HepG2 (cell line): ENCODE data around the gene ZBTB17. TPM values are rescaled to one million over a fixed set of nuclear protein-coding genes. Genes with fewer than 3 reads are reported as not detected.

Experiments used
- ARID4A ChIP-seq: sonication (generic); formaldehyde crosslinking; IDR thresholded peaks from 2 replicates; pipeline ENCODE4 v1.5.0; 2020; ENCODE audit warnings: mild to moderate bottlenecking, missing genetic modification reagents, borderline replicate concordance
- ELF3 ChIP-seq: IDR thresholded peaks from 2 replicates; pipeline ENCODE4 v1.6.1; 2016; ENCODE audit warnings: missing genetic modification reagents, missing compliant biosample characterization
- GLI4 ChIP-seq: sonication (generic); formaldehyde crosslinking; IDR thresholded peaks from 2 replicates; pipeline ENCODE4 v1.5.1; 2020; ENCODE audit warnings: missing genetic modification reagents, mild to moderate bottlenecking, moderate library complexity, borderline replicate concordance
- HMGA1 ChIP-seq: sonication (generic); formaldehyde crosslinking; conservative IDR thresholded peaks from 2 replicates; pipeline ENCODE4 v1.4.0; 2020; ENCODE audit warnings: missing genetic modification reagents
- HOXD1 ChIP-seq: sonication (generic); formaldehyde crosslinking; IDR thresholded peaks from 2 replicates; pipeline ENCODE4 v1.5.0; 2020; ENCODE audit warnings: missing genetic modification reagents
- KLF15 ChIP-seq: sonication (generic); formaldehyde crosslinking; IDR thresholded peaks from 2 replicates; pipeline ENCODE4 v1.8.1; 2023; ENCODE audit warnings: borderline replicate concordance, mild to moderate bottlenecking, inconsistent platforms, missing genetic modification reagents, mixed read lengths
- LCORL ChIP-seq, 2 experiments: fragments of 450-650 bp in 1 of 2; sonication (generic) in 1 of 2; formaldehyde crosslinking in 1 of 2; IDR thresholded peaks; 2 replicates each; pipeline versions ENCODE4 v1.5.0 to v1.6.1; 2017 to 2020; ENCODE audit warnings: antibody characterized with exemption in 1 of 2, missing genetic modification reagents in 1 of 2
- MXD1 ChIP-seq: sonication (generic); formaldehyde crosslinking; IDR thresholded peaks from 2 replicates; pipeline ENCODE4 v1.4.0; 2020; ENCODE audit warnings: mild to moderate bottlenecking, missing genetic modification reagents
- NR2F6 ChIP-seq, 2 experiments: IDR thresholded peaks; 2 replicates each; pipeline ENCODE4 v1.6.1; 2016; ENCODE audit warnings: antibody characterized with exemption in 1 of 2, mild to moderate bottlenecking in 1 of 2
- NR3C1 ChIP-seq: sonication (generic); formaldehyde crosslinking; IDR thresholded peaks from 2 replicates; pipeline ENCODE4 v1.4.0; 2020; ENCODE audit warnings: missing genetic modification reagents
- ZNF329 ChIP-seq: sonication (generic); formaldehyde crosslinking; IDR thresholded peaks from 2 replicates; pipeline ENCODE4 v1.9.0; 2021; ENCODE audit warnings: low read depth, mild to moderate bottlenecking, missing genetic modification reagents
- ZNF367 ChIP-seq: sonication (generic); formaldehyde crosslinking; IDR thresholded peaks from 2 replicates; pipeline ENCODE4 v1.4.0; 2020; ENCODE audit warnings: missing genetic modification reagents, borderline replicate concordance
- ZNF44 ChIP-seq: sonication (generic); formaldehyde crosslinking; IDR thresholded peaks from 2 replicates; pipeline ENCODE4 v1.5.1; 2020; ENCODE audit warnings: mild to moderate bottlenecking, missing genetic modification reagents
- ZNF737 ChIP-seq: sonication (generic); formaldehyde crosslinking; IDR thresholded peaks from 2 replicates; pipeline ENCODE4 v1.5.0; 2020; ENCODE audit warnings: missing genetic modification reagents, mild to moderate bottlenecking, borderline replicate concordance
- ZNF816 ChIP-seq: sonication (generic); formaldehyde crosslinking; IDR thresholded peaks from 2 replicates; pipeline ENCODE4 v1.8.0; 2022; ENCODE audit warnings: missing genetic modification reagents, mild to moderate bottlenecking, borderline replicate concordance
- ZNF841 ChIP-seq: sonication (generic); formaldehyde crosslinking; IDR thresholded peaks from 2 replicates; pipeline ENCODE4 v1.8.1; 2023; ENCODE audit warnings: missing genetic modification reagents, borderline replicate concordance
- polyA plus RNA-seq, 8 experiments: library from polyadenylated mRNA; depleted of rRNA in 3 of 8; stranded (reverse) in 7 of 8; unstranded in 1 of 8; fragments of >200 nt; fragmentation: Illumina TruSeq in 4 of 8; extraction: Trizol in 4 of 8; gene quantifications; 2 replicates each; pipeline versions ENCODE4 v1.2.1 to v1.2.3, GENCODE V29; 2011 to 2016; ENCODE audit warnings: low read depth in 4 of 8, missing spikeins in 1 of 8, mixed read lengths in 1 of 8; ENCODE audit not compliant: insufficient read depth in 1 of 8
- total RNA-seq, 5 experiments: library from RNA; depleted of rRNA; stranded (reverse); fragments of >200 nt; fragmentation: Illumina TruSeq; extraction: Trizol; gene quantifications; 2 replicates each; pipeline ENCODE4 v1.2.3, GENCODE V29; 2016; ENCODE audit warnings: low read depth in 1 of 5
- TF ChIP-seq, protein P1 (sequence below): sonication (generic); formaldehyde crosslinking; IDR thresholded peaks from 2 replicates; pipeline ENCODE4 v1.8.1; 2023; ENCODE audit warnings: mild to moderate bottlenecking, missing genetic modification reagents
- TF ChIP-seq, protein P2 (sequence below): sonication (generic); formaldehyde crosslinking; IDR thresholded peaks from 2 replicates; pipeline ENCODE4 v1.5.0; 2020; ENCODE audit warnings: missing genetic modification reagents, mild to moderate bottlenecking, borderline replicate concordance
- TF ChIP-seq, protein P3 (sequence below): sonication (generic); formaldehyde crosslinking; IDR thresholded peaks from 2 replicates; pipeline ENCODE4 v1.9.0; 2021; ENCODE audit warnings: missing genetic modification reagents, borderline replicate concordance

ZBTB17 gene
- total and polyA plus RNA-seq, 2 of the 13 experiments (the other 11 are each of a cell fraction or from before 2014, with no cell fraction given), result 16.7 to 17.0 TPM

- TF ChIP-seq ZNF841 (CRISPR knock-in tag) (no peak), NR3C1 (CRISPR knock-in tag) (no peak), ZNF329 (no peak), NR2F6 (IDR thresholded peaks at IDR 0.05) (no peak), NR2F6 (CRISPR knock-in tag; IDR thresholded peaks at IDR 0.05) (no peak), MXD1 (CRISPR knock-in tag) (no peak), ZNF44 (CRISPR knock-in tag) (peak; percentile 6; the same call in 1 of the 2 replicates), HMGA1 (CRISPR knock-in tag) (no peak), LCORL (IDR thresholded peaks at IDR 0.05) (no peak), LCORL (CRISPR knock-in tag; IDR thresholded peaks at IDR 0.05) (peak; percentile 52; the same call in 1 of the 2 replicates), GLI4 (CRISPR knock-in tag) (no peak), ELF3 (CRISPR knock-in tag) (peak; percentile 40; the same call in 1 of the 2 replicates), ZNF737 (CRISPR knock-in tag) (no peak), ARID4A (CRISPR knock-in tag) (peak; percentile 90), KLF15 (CRISPR knock-in tag) (no peak), ZNF816 (CRISPR knock-in tag) (no peak), HOXD1 (CRISPR knock-in tag) (no peak), ZNF367 (CRISPR knock-in tag) (no peak)
- TF ChIP-seq, protein P1, sequence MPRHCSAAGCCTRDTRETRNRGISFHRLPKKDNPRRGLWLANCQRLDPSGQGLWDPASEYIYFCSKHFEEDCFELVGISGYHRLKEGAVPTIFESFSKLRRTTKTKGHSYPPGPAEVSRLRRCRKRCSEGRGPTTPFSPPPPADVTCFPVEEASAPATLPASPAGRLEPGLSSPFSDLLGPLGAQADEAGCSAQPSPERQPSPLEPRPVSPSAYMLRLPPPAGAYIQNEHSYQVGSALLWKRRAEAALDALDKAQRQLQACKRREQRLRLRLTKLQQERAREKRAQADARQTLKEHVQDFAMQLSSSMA (CRISPR knock-in tag), result 0 out of 2 replicates have a peak, but pooled peaks have one; percentile 36
- TF ChIP-seq, protein P2, sequence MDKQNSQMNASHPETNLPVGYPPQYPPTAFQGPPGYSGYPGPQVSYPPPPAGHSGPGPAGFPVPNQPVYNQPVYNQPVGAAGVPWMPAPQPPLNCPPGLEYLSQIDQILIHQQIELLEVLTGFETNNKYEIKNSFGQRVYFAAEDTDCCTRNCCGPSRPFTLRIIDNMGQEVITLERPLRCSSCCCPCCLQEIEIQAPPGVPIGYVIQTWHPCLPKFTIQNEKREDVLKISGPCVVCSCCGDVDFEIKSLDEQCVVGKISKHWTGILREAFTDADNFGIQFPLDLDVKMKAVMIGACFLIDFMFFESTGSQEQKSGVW (CRISPR knock-in tag), result no peak
- TF ChIP-seq, protein P3, sequence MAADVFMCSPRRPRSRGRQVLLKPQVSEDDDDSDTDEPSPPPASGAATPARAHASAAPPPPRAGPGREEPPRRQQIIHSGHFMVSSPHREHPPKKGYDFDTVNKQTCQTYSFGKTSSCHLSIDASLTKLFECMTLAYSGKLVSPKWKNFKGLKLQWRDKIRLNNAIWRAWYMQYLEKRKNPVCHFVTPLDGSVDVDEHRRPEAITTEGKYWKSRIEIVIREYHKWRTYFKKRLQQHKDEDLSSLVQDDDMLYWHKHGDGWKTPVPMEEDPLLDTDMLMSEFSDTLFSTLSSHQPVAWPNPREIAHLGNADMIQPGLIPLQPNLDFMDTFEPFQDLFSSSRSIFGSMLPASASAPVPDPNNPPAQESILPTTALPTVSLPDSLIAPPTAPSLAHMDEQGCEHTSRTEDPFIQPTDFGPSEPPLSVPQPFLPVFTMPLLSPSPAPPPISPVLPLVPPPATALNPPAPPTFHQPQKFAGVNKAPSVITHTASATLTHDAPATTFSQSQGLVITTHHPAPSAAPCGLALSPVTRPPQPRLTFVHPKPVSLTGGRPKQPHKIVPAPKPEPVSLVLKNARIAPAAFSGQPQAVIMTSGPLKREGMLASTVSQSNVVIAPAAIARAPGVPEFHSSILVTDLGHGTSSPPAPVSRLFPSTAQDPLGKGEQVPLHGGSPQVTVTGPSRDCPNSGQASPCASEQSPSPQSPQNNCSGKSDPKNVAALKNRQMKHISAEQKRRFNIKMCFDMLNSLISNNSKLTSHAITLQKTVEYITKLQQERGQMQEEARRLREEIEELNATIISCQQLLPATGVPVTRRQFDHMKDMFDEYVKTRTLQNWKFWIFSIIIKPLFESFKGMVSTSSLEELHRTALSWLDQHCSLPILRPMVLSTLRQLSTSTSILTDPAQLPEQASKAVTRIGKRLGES (CRISPR knock-in tag), result no peak
These were observed at the start of gene ZBTB17 (continued) for GRCh38 chr1:15975805-15976680.
